Measurements from ENCODE around the gene WNT11.

WNT11 gene

DNA sequence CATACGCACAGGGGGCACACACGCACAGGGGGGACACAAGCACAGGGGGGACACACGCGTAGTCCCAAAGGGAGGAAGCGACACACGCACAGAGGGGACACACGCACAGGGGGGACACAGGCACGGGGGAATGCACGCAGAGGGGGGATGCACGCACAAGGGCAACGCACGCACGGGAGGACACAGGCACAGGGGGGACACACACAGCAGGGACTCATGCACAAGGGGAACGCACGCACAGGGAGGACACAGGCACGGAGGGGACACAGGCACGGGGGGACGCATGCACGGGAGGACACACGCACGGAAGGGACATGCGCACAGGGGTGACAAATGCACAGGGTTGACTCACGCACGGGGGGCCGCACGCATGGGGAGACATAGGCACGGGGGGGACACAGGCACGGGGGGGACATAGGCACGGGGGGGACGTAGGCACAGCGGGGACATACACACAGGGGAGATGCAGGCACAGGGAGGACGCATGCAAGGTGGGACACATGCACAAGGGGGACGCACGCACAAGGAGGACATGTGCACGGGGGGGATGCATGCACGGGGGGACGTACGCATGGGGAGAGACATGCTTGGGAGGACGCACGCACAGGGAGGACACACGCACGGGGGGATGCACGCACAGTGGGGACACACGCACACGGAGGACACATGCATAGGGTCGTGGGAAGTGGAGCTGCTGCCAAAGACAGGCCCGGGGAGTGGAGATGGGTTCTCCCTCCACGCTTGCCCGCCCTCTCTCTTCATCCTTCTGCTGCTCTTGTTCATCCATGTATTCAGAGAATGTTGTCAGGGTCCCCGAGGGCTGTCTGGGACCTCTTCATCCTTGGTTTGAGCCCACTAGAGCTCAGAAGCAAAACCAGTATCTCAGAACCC is 41.2 kb downstream of the WNT11 start:
- no peaks in the 10 kb centered on the region for H3K36me3 ChIP-seq (ENCODE audit: control insufficient read depth, insufficient read depth, low read length, severe bottlenecking)
- no peak overlapping the region for H3K4me3 ChIP-seq (ENCODE audit: low read length)
- H3K4me1 ChIP-seq (ENCODE audit: control insufficient read depth, insufficient read depth, low read length): peaks cover 16% of the 10 kb centered on the region
- DNase-seq (ENCODE audit: low read depth): no peak
- no peaks in the 10 kb centered on the region for H3K9me3 ChIP-seq (ENCODE audit: control insufficient read depth, low read length)
- H3K9ac ChIP-seq (ENCODE audit: low read length): no peak overlapping the region
- peaks cover 36% of the 10 kb centered on the region for H3K27me3 ChIP-seq (replicated peaks; ENCODE audit: control insufficient read depth, insufficient read depth, low read length)

DNA sequence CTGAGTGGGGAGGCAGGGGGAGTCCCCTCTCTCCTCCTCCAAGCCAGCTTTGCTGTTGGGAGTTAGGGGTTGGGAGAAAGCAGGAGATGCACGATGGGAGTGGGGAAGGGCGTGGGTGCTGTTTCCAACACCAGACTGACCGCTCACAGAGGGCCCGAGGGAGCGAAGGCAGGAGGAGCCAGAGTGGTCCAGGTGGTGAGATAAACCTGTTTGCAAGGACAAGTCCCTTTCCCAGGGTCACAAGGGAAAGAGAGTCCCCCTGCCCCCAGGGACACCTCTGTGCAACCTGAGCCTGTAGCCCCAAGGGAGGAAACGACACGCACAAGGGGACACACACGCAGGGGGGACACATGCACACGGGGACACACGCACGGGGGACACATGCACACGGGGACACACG is 42.2 kb downstream of the WNT11 start:
- H3K9me3 ChIP-seq (ENCODE audit: control insufficient read depth, low read length): no peaks in the 10 kb centered on the region
- peaks cover 36% of the 10 kb centered on the region for H3K27me3 ChIP-seq (replicated peaks; ENCODE audit: control insufficient read depth, insufficient read depth, low read length)
- no peaks in the 10 kb centered on the region for H3K36me3 ChIP-seq (ENCODE audit: control insufficient read depth, insufficient read depth, low read length, severe bottlenecking)
- H3K4me3 ChIP-seq (ENCODE audit: low read length): no peak overlapping the region
- no peak overlapping the region for H3K9ac ChIP-seq (ENCODE audit: low read length)
- H3K4me1 ChIP-seq (ENCODE audit: control insufficient read depth, insufficient read depth, low read length): peaks cover 16% of the 10 kb centered on the region
- DNase-seq (ENCODE audit: low read depth): no peak

DNA sequence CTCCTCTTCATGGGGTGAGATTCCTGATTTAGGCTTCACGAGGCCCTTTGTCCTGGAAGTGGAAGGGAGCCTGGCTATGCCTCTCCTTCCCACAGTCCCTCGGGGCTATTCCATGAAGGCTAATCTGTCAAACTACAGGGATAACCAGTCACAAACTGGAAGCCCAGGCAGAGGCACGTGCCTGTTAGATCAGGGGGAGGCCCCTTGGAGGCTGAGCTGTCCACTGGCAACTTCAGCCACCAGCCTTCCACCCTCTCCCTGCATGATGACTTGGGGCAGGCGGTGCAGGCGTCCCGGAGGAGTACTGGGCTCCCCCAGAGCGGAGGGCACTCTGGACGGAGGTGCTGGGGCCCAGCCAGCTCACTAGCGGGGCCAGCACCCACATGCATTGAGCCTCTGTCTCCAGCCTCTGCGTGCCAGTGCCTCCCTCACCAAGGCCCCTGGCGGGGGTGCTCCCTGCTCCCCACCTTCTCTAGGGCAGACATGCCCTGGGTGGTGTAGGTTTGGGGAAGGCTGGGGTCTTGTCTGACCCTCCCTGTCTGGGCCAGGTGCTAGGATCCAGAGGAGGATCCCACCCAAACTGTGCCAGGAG is 42.9 kb downstream of the WNT11 start:
- H3K9ac ChIP-seq (ENCODE audit: low read length): no peak overlapping the region
- peaks cover 36% of the 10 kb centered on the region for H3K27me3 ChIP-seq (replicated peaks; ENCODE audit: control insufficient read depth, insufficient read depth, low read length)
- H3K9me3 ChIP-seq (ENCODE audit: control insufficient read depth, low read length): no peaks in the 10 kb centered on the region
- no peaks in the 10 kb centered on the region for H3K36me3 ChIP-seq (ENCODE audit: control insufficient read depth, insufficient read depth, low read length, severe bottlenecking)
- H3K4me3 ChIP-seq (ENCODE audit: low read length): no peak overlapping the region
- H3K4me1 ChIP-seq (ENCODE audit: control insufficient read depth, insufficient read depth, low read length): peaks cover 14% of the 10 kb centered on the region
- DNase-seq (ENCODE audit: low read depth): no peak

DNA sequence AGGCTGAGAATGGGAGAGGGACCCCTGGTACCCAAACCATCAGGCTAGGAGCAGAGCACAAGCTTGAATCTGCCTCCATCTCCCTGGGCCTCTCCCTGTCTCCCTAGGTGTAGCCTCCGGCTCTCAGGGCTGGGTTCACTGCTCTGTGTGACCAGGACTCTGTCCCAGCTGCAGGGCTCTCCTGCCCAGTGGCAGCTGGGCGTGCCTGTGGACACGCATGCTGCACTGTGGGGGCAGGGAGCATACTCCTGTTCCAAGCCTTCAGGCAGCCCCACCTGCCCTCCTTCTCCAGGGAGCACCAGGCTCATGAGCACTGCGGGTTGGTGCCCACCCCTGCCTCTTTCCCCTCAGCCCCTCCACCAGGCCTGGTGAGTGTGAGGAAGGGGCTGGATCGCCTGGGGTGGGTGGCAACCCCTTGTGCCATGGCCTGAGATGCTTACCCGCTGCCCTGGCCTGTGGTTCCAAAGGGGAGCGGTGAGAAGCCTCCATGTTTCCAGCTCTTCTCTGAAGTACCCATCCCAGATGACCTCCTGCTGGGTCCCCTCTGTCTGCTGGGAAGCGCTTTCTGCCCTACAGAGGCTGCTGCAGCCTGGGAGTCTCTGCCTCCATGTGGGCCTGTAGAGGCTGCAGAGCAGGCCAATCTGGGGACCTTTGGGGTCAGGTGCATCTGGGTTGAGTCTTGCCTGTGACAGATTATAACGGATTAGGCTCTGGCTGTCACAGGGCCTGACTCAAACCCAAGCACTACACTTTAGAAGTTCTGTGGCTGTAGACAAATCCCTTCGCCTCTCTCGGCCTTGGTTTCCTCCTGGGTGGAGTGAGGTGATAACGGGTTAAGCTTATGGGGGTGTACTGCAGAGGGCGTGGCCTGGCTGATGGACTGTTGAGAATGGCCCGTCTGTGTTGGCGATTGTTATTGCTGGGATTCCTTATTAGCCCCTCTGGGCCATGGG is 43.7 kb downstream of the WNT11 start:
- H3K27me3 ChIP-seq (replicated peaks; ENCODE audit: control insufficient read depth, insufficient read depth, low read length): peaks cover 38% of the 10 kb centered on the region
- peaks cover 13% of the 10 kb centered on the region for H3K4me1 ChIP-seq (ENCODE audit: control insufficient read depth, insufficient read depth, low read length)
- no peaks in the 10 kb centered on the region for H3K36me3 ChIP-seq (ENCODE audit: control insufficient read depth, insufficient read depth, low read length, severe bottlenecking)
- H3K4me3 ChIP-seq (ENCODE audit: low read length): no peak overlapping the region
- DNase-seq (ENCODE audit: low read depth): no peak
- H3K9me3 ChIP-seq (ENCODE audit: control insufficient read depth, low read length): no peaks in the 10 kb centered on the region
- no peak overlapping the region for H3K9ac ChIP-seq (ENCODE audit: low read length)

DNA sequence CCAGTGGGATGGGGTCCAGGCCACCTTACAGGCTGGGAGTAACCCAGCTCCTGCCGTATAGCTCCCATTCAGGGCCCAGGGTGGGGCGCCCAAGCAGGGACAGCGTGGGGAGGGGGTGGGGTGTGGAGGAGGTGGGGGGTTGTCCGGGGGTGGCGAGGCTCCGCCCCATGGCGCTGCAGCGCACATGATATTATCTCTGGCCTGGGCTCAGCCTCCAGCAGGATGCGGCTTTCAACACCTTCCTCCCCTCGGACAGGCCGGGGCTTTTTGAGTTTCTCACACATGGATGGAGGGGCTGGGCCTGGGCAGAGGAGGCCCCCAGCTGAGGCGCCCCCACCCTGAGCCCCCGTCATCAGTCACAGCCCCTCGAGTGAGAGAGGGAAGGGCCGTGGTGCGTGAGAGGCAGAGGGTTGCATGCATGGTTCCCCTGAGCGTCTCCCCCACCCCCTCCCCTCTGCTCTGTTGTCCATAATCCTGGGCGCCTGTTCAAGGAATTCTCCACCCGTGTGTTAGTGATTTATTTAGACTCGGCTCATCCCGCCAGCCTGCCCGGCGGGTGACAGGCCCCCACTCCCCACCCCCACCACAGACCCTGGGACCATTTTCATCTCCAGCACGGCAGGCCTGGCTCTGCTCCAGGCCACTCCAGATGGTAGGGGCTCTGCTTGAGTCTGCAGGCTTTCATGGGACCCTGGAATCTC is 44.9 kb downstream of the WNT11 start:
- Histone ChIP-seq H3K27me3 (replicated peaks; ENCODE audit: control insufficient read depth, insufficient read depth, low read length) (peaks cover 34% of the 10 kb centered on the region), H3K9ac (ENCODE audit: low read length) (no peak overlapping the region), H3K9me3 (ENCODE audit: control insufficient read depth, low read length) (no peaks in the 10 kb centered on the region), H3K4me1 (ENCODE audit: control insufficient read depth, insufficient read depth, low read length) (peaks cover 10% of the 10 kb centered on the region), H3K4me3 (ENCODE audit: low read length) (no peak overlapping the region), H3K36me3 (ENCODE audit: control insufficient read depth, insufficient read depth, low read length, severe bottlenecking) (no peaks in the 10 kb centered on the region)
- DNase-seq (ENCODE audit: low read depth): peak; percentile 19

DNA sequence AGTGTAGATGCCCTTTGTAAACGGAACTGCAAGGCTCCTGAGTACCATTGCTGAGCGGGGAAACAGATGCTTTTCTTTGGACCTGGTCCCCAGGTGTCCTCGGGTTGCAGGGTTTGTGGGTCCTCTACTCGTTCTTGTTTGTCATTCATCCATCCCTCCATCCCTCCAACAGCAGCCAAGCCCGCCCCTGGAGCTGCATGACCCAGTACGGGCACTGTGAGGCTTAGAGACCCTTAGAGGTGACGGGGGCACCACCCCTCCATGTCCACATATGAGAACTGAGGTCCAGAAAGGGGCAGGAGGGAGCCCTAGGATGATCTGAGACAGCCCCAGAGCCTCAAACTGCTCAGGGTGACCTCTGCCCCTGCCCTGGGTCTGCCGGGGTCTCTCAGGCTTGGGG is 45.4 kb downstream of the WNT11 start:
- Histone ChIP-seq H3K4me1 (ENCODE audit: control insufficient read depth, insufficient read depth, low read length) (peaks cover 10% of the 10 kb centered on the region), H3K36me3 (ENCODE audit: control insufficient read depth, insufficient read depth, low read length, severe bottlenecking) (no peaks in the 10 kb centered on the region), H3K27me3 (replicated peaks; ENCODE audit: control insufficient read depth, insufficient read depth, low read length) (peaks cover 34% of the 10 kb centered on the region), H3K4me3 (ENCODE audit: low read length) (no peak overlapping the region), H3K9ac (ENCODE audit: low read length) (no peak overlapping the region), H3K9me3 (ENCODE audit: control insufficient read depth, low read length) (no peaks in the 10 kb centered on the region)
- DNase-seq (ENCODE audit: low read depth): no peak

DNA sequence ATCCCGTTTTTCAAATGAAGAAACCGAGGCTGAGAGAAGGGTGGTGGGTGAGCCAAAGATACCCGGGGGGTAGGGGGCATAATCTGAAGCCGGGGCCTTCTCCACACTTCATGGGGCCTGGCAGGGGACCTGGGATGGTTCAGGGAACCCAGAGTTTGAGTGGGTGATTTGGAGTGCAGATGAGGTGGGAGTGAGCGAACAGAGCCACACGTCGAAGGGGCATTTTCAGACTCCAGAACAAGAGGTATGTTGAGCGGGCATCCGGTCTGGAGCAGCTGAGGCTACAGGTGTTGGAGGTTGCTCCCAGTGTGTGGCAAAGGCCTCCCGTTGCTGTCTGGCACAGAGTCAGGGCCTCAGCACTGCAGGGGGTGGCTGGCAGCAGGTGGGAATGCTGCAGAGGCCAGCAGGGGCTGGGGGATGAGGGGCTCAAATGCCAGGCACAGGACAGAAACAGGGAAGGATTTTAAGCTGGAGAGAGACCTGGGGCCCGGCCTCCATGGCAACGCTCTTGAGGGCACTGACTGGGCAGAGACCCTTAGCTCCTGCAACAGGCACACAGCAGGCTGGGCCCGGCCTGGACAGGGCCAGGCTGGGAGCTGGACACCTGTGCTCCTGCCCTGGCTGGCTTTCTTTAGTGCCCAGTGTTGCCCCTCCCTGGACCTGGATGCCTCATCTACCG is 46.2 kb downstream of the WNT11 start:
- Histone ChIP-seq H3K36me3 (ENCODE audit: control insufficient read depth, insufficient read depth, low read length, severe bottlenecking) (no peaks in the 10 kb centered on the region), H3K4me3 (ENCODE audit: low read length) (no peak overlapping the region), H3K27me3 (replicated peaks; ENCODE audit: control insufficient read depth, insufficient read depth, low read length) (peaks cover 30% of the 10 kb centered on the region), H3K9me3 (ENCODE audit: control insufficient read depth, low read length) (no peaks in the 10 kb centered on the region), H3K4me1 (ENCODE audit: control insufficient read depth, insufficient read depth, low read length) (peaks cover 10% of the 10 kb centered on the region), H3K9ac (ENCODE audit: low read length) (no peak overlapping the region)
- DNase-seq (ENCODE audit: low read depth): no peak

DNA sequence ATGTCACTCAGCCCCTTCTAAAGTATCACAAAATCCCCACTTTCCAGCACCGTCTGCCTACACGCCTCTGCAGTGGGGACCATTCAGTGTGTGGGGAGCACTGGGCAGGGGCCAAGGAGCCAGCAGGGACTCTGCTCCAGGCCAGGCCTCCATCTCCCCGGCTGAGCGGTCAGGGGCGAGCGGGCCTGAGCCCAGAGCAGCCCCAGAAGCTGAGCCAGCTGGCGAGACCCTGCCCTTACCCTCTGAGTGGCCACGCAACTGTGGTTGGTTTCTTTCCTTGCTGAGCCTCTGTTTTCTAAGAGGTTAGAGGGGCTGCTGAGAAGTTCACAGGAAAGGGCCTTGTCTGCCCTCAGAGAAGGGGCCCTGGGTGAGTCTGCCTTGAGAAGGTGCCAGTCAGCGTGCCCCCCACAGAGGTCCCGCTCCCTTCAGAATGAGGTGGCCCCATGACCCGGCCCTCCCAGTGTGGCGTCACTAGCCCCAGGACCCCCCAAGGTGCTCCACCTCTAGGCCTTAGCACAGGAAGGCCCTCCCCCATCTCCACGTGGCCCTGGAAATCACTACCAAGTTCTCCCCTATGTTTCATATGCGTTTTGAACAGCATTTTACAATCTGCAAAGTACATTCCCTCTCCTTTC is 46.9 kb downstream of the WNT11 start:
- H3K27me3 ChIP-seq (replicated peaks; ENCODE audit: control insufficient read depth, insufficient read depth, low read length): peaks cover 29% of the 10 kb centered on the region
- H3K4me1 ChIP-seq (ENCODE audit: control insufficient read depth, insufficient read depth, low read length): peaks cover 11% of the 10 kb centered on the region
- H3K9ac ChIP-seq (ENCODE audit: low read length): no peak overlapping the region
- H3K9me3 ChIP-seq (ENCODE audit: control insufficient read depth, low read length): no peaks in the 10 kb centered on the region
- no peaks in the 10 kb centered on the region for H3K36me3 ChIP-seq (ENCODE audit: control insufficient read depth, insufficient read depth, low read length, severe bottlenecking)
- H3K4me3 ChIP-seq (ENCODE audit: low read length): no peak overlapping the region
- no peak for DNase-seq (ENCODE audit: low read depth)

DNA sequence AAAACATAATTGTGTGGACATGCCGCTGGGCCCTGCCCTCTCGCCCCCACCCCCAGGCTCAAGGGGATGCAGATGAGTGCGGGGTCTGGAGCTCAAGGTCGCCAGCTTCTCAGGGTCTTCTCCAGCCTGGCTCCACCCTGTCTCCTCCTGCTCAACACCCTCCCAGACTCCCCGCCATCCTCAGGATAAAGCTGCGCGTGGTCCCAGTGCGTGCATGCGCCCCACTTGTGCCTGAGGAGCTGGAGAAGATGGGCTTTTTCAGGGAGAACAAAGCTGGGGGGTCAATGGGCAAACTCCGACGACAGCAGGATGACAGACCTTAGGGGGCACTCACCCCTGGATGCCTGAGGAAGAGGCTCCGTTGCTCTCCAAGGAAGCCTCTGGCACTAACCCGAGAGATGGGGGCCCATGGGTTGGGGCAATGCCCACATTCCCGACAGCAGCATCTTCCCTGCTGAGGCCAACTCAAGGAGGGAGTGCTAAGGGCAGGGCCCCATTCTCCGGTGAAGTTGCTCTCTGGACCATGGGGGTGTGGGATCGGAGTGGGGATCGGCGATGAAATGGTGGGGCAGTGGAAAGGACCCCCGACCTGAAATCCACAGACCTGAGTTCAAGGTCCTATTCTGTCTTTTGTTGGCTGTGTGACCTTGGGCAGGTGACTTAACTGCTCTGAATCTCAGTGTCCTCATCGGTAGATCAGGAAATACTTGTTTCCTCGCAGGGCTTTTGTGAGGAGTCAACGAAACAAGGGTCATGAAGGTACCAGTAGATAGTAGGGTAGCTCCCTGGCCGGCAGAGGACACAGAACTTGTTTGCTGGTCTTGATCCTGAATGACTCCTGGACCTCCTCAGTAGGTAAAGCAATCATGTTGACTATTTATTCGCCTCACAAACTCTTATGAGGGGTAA is 47.7 kb downstream of the WNT11 start:
- Histone ChIP-seq H3K4me3 (ENCODE audit: low read length) (no peak overlapping the region), H3K9ac (ENCODE audit: low read length) (no peak overlapping the region), H3K27me3 (replicated peaks; ENCODE audit: control insufficient read depth, insufficient read depth, low read length) (peaks cover 21% of the 10 kb centered on the region), H3K36me3 (ENCODE audit: control insufficient read depth, insufficient read depth, low read length, severe bottlenecking) (no peaks in the 10 kb centered on the region), H3K4me1 (ENCODE audit: control insufficient read depth, insufficient read depth, low read length) (peaks cover 19% of the 10 kb centered on the region), H3K9me3 (ENCODE audit: control insufficient read depth, low read length) (no peaks in the 10 kb centered on the region)
- DNase-seq (ENCODE audit: low read depth): no peak

Measured in adipocyte (in vitro differentiated cells).